ENCODE measurements around the gene SYNE2.

Gene SYNE2

GRCh38 chr14:64235652-64236640 lies 383.1 kb downstream of the SYNE2 start:
- no peaks in the 10 kb centered on the region for H3K79me2 ChIP-seq
- no peak overlapping the region for H3K27ac ChIP-seq
- no peak for TF ChIP-seq CTCF (IDR thresholded peaks at IDR 0.05)

GRCh38 chr14:64238049-64238448 lies 385.2 kb downstream of the SYNE2 start:
- H3K36me3 ChIP-seq (ENCODE audit: control insufficient read depth, insufficient read depth, low read length) = no peaks in the 10 kb centered on the region
- no peak overlapping the region for H3K4me3 ChIP-seq (ENCODE audit: low read depth, low read length)
- no peaks in the 10 kb centered on the region for H3K9me3 ChIP-seq (ENCODE audit: control insufficient read depth, low read length)
- H3K4me2 ChIP-seq (ENCODE audit: low read length) = no peak overlapping the region
- no peak for TF ChIP-seq CTCF (IDR thresholded peaks at IDR 0.05)
- no peak overlapping the region for H3K9ac ChIP-seq
- H2AFZ ChIP-seq = no peak overlapping the region
- no peak overlapping the region for H3K27ac ChIP-seq
- H3K4me1 ChIP-seq = no peaks in the 10 kb centered on the region
- no peaks in the 10 kb centered on the region for H3K27me3 ChIP-seq (ENCODE audit: control insufficient read depth, insufficient read depth, low read length)
- no peaks in the 10 kb centered on the region for H3K79me2 ChIP-seq

More at GRCh38 chr14:64235652-64236640, 383.1 kb downstream of the SYNE2 start:
- no peak overlapping the region for H3K9ac ChIP-seq
- no peaks in the 10 kb centered on the region for H3K9me3 ChIP-seq (ENCODE audit: control insufficient read depth, low read length)
- no peak overlapping the region for H3K4me2 ChIP-seq (ENCODE audit: low read length)
- H3K27me3 ChIP-seq (ENCODE audit: control insufficient read depth, insufficient read depth, low read length) = no peaks in the 10 kb centered on the region
- no peaks in the 10 kb centered on the region for H3K36me3 ChIP-seq (ENCODE audit: control insufficient read depth, insufficient read depth, low read length)
- no peak overlapping the region for H3K4me3 ChIP-seq (ENCODE audit: low read depth, low read length)
- H2AFZ ChIP-seq = no peak overlapping the region
- H3K4me1 ChIP-seq = no peaks in the 10 kb centered on the region

GRCh38 chr14:64238631-64239030 lies 385.8 kb downstream of the SYNE2 start:
- Histone ChIP-seq H3K27me3 (ENCODE audit: control insufficient read depth, insufficient read depth, low read length) (no peaks in the 10 kb centered on the region), H3K4me3 (ENCODE audit: low read depth, low read length) (no peak overlapping the region), H2AFZ (no peak overlapping the region), H3K27ac (no peak overlapping the region), H3K4me2 (ENCODE audit: low read length) (no peak overlapping the region), H3K9ac (no peak overlapping the region), H3K79me2 (no peaks in the 10 kb centered on the region), H3K4me1 (no peaks in the 10 kb centered on the region), H3K36me3 (ENCODE audit: control insufficient read depth, insufficient read depth, low read length) (no peaks in the 10 kb centered on the region), H3K9me3 (ENCODE audit: control insufficient read depth, low read length) (no peaks in the 10 kb centered on the region)
- no peak for TF ChIP-seq CTCF (IDR thresholded peaks at IDR 0.05)

- Histone ChIP-seq H3K9ac (no peak overlapping the region), H3K4me1 (peaks cover 3% of the 10 kb centered on the region), H3K27me3 (ENCODE audit: control insufficient read depth, insufficient read depth, low read length) (no peaks in the 10 kb centered on the region), H3K79me2 (no peaks in the 10 kb centered on the region), H2AFZ (peak overlapping the region; percentile 57), H3K4me2 (ENCODE audit: low read length) (no peak overlapping the region), H3K27ac (no peak overlapping the region), H3K36me3 (ENCODE audit: control insufficient read depth, insufficient read depth, low read length) (no peaks in the 10 kb centered on the region), H3K4me3 (ENCODE audit: low read depth, low read length) (no peak overlapping the region), H3K9me3 (ENCODE audit: control insufficient read depth, low read length) (no peaks in the 10 kb centered on the region)
- TF ChIP-seq CTCF (IDR thresholded peaks at IDR 0.05) = no peak
Measured at GRCh38 chr14:64244279-64244678, 391.5 kb downstream of the SYNE2 start.
